Suprapubic skin (tissue), 3 donors: ENCODE results near the gene RAB44.

Source experiments
- EP300 ChIP-seq: sonication (generic); formaldehyde crosslinking; IDR thresholded peaks from one replicate; pipeline ENCODE4 v1.6.1; 2017; ENCODE audit warnings: antibody characterized with exemption
- POLR2A ChIP-seq, 2 donors: fragments of 450-650 bp; IDR thresholded peaks; one replicate each; pipeline ENCODE4 v1.6.1; 2017; ENCODE audit warnings: antibody characterized with exemption in 2 of 2, mild to moderate bottlenecking in 2 of 2, moderate library complexity in 2 of 2
- TF ChIP-seq, protein P1 (sequence below), 2 donors: fragments of 200-600 bp in 1 of 2; fragments of 450-650 bp in 1 of 2; sonication (generic) in 1 of 2; IDR thresholded peaks; one replicate each; pipeline ENCODE4 v1.5.1; 2016 to 2019; ENCODE audit warnings: antibody characterized with exemption in 2 of 2, mild to moderate bottlenecking in 1 of 2, moderate library complexity in 1 of 2

GRCh38 chr6:36751833-36752186 is 54.2 kb downstream of the RAB44 start:
- TF ChIP-seq, protein P1, sequence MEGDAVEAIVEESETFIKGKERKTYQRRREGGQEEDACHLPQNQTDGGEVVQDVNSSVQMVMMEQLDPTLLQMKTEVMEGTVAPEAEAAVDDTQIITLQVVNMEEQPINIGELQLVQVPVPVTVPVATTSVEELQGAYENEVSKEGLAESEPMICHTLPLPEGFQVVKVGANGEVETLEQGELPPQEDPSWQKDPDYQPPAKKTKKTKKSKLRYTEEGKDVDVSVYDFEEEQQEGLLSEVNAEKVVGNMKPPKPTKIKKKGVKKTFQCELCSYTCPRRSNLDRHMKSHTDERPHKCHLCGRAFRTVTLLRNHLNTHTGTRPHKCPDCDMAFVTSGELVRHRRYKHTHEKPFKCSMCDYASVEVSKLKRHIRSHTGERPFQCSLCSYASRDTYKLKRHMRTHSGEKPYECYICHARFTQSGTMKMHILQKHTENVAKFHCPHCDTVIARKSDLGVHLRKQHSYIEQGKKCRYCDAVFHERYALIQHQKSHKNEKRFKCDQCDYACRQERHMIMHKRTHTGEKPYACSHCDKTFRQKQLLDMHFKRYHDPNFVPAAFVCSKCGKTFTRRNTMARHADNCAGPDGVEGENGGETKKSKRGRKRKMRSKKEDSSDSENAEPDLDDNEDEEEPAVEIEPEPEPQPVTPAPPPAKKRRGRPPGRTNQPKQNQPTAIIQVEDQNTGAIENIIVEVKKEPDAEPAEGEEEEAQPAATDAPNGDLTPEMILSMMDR (IDR thresholded peaks at IDR 0.05): no peak
- no peak for TF ChIP-seq EP300
- no peak for TF ChIP-seq POLR2A (IDR thresholded peaks at IDR 0.05)
